Activated T-helper 1 cell treated with anti-CD3 and anti-CD28 coated beads, Interleukin-2, amount 50 U/mL, for 16 hours (primary cell): Measurements from ENCODE around the gene CORO2B.
"Not testable (repeated sequence)": the region's sequence is repeated elsewhere in the genome, so short reads cannot be mapped to it uniquely, and the experiment has no call there.

Source experiments
- DNase-seq, 2 donors: peaks; one replicate each; pipeline ENCODE4 v3.0.0-alpha.2; 2020; ENCODE audit warnings: low read depth in 1 of 2, low spot score in 1 of 2

Gene CORO2B

GRCh38 chr15:68643216-68643830, 64.5 kb downstream of the CORO2B start:
- no peak for DNase-seq

- DNase-seq, result no peak
These were observed 65.5 kb downstream of the CORO2B start for GRCh38 chr15:68644083-68644904.

- DNase-seq, result no peak
These were observed 66.2 kb downstream of the CORO2B start for GRCh38 chr15:68644996-68645395.

GRCh38 chr15:68646156-68646555, 67.4 kb downstream of the CORO2B start:
- no peak for DNase-seq

GRCh38 chr15:68646696-68647095, 67.9 kb downstream of the CORO2B start:
- DNase-seq, result no peak

- not testable (repeated sequence) for DNase-seq
These were observed 68.6 kb downstream of the CORO2B start for GRCh38 chr15:68647361-68647760.

GRCh38 chr15:68650901-68651709, 72.3 kb downstream of the CORO2B start:
- peak in 1 of 2 donors; percentile 14 for DNase-seq

GRCh38 chr15:68651916-68652525, 73.2 kb downstream of the CORO2B start:
- DNase-seq, result no peak

GRCh38 chr15:68653031-68653635, 74.3 kb downstream of the CORO2B start:
- no peak for DNase-seq

- DNase-seq, result no peak
These were observed 75.0 kb downstream of the CORO2B start for GRCh38 chr15:68653801-68654200.

GRCh38 chr15:68654786-68655560, 76.2 kb downstream of the CORO2B start:
- DNase-seq, result no peak

- no peak for DNase-seq
These were observed 77.1 kb downstream of the CORO2B start for GRCh38 chr15:68655686-68656437.

GRCh38 chr15:68656438-68656739, 77.6 kb downstream of the CORO2B start:
- DNase-seq, result no peak

GRCh38 chr15:68658151-68658550, 79.4 kb downstream of the CORO2B start:
- no peak for DNase-seq

GRCh38 chr15:68658641-68659358, 80.0 kb downstream of the CORO2B start:
- no peak for DNase-seq

- no peak for DNase-seq
These were observed 84.7 kb downstream of the CORO2B start for GRCh38 chr15:68663526-68663925.

- DNase-seq, result no peak
These were observed 87.5 kb downstream of the CORO2B start for GRCh38 chr15:68666120-68666811.

- DNase-seq, result no peak
These were observed 88.1 kb downstream of the CORO2B start for GRCh38 chr15:68666812-68667450.
